Measurements from ENCODE around the gene FANCG.

FANCG gene

DNA sequence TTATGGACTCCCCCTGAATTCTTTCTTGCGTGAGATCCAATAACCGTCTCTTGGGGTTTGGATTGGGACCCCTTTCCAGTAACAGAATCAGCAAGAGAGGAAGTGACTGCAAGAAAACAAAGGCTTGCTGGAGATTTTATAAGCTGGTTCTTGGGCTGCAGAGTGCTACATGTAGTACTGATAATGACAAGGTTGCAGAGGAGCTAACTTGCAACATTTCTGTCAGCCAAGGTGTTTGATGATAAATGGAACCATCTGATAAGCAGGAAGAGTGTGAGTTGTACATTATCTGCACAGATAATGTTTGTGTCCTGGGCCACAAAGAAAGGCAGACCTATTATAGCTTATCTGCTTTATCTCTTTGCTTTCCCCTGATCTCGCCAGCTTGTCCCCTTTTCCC is 53.1 kb downstream of the FANCG start:
- Histone ChIP-seq H3K4me3 (ENCODE audit: insufficient read depth, low read depth, low read length) (no peak overlapping the region), H3K9me3 (ENCODE audit: control insufficient read depth, low read length) (peaks cover 2% of the 10 kb centered on the region)
- 73 to 75% methylated on average over 3 of the region's 3 CpGs for WGBS, 2 experiments

More for the DNA sequence above, 53.1 kb downstream of the FANCG start:
- Histone ChIP-seq H3K4me1 (ENCODE audit: control insufficient read depth, insufficient read depth, low read length) (no peaks in the 10 kb centered on the region), H3K27me3 (ENCODE audit: control insufficient read depth, insufficient read depth, low read length, poor library complexity, severe bottlenecking) (no peaks in the 10 kb centered on the region), H3K36me3 (ENCODE audit: control insufficient read depth, insufficient read depth, low read length) (no peaks in the 10 kb centered on the region), H3K27ac (ENCODE audit: insufficient read depth, low read depth, low read length, poor library complexity, severe bottlenecking) (no peak overlapping the region)
